ENCODE measurements around the gene ABTB2. TPM values are rescaled to one million over a fixed set of nuclear protein-coding genes. Genes with fewer than 3 reads are reported as not detected.

The ABTB2 gene
- total and polyA plus RNA-seq, 2 of the 8 experiments (the other 6 are each of a cell fraction or from before 2014, with no cell fraction given) = 7.7 to 10.2 TPM

- TF ChIP-seq CHD7 (IDR thresholded peaks at IDR 0.05; ENCODE audit: insufficient replicate concordance, low read length) = no peak
- no peak for TF ChIP-seq POLR2AphosphoS5 (IDR thresholded peaks at IDR 0.05; ENCODE audit: low read depth, low read length)
- TF ChIP-seq SIRT6 (IDR thresholded peaks at IDR 0.05; ENCODE audit: low read length) = no peak
- no peak for TF ChIP-seq ZNF274 (IDR thresholded peaks at IDR 0.05; ENCODE audit: borderline replicate concordance, extremely low read depth, low read length)
- TF ChIP-seq CBX5 (IDR thresholded peaks at IDR 0.05; ENCODE audit: low read depth, low read length) = no peak
- TF ChIP-seq ASH2L (IDR thresholded peaks at IDR 0.05; ENCODE audit: low read length) = no peak
- TF ChIP-seq USF2 (IDR thresholded peaks at IDR 0.05; ENCODE audit: low read length) = no peak
- TF ChIP-seq SP1 (IDR thresholded peaks at IDR 0.05; ENCODE audit: low read depth, low read length) = no peak
- no peak for TF ChIP-seq JUND (IDR thresholded peaks at IDR 0.05; ENCODE audit: low read length)
- no peak for TF ChIP-seq RXRA (IDR thresholded peaks at IDR 0.05; ENCODE audit: insufficient read depth, low read depth, low read length)
These were observed 176.6 kb downstream of the ABTB2 start (continued) for GRCh38 chr11:34181251-34181650.
